Nephron progenitor cell (in vitro differentiated cells): ENCODE data around the gene GCHFR.

ENCODE experiments used
- DNase-seq: peaks from one replicate; pipeline ENCODE4 v3.0.0; 2021
- H3K27ac Mint-ChIP-seq: 2 replicates; pipeline ENCODE4 v1.8.0; 2021; ENCODE audit warnings: mild to moderate bottlenecking, moderate library complexity, mixed read lengths
- H3K27me3 Mint-ChIP-seq: 2 replicates; pipeline ENCODE4 v1.8.0; 2021; ENCODE audit warnings: mild to moderate bottlenecking, low read depth, mixed read lengths; ENCODE audit not compliant: poor library complexity
- H3K36me3 Mint-ChIP-seq: 2 replicates; pipeline ENCODE4 v1.8.0; 2021; ENCODE audit warnings: low read depth, mixed read lengths
- H3K4me1 Mint-ChIP-seq: 2 replicates; pipeline ENCODE4 v1.8.0; 2021; ENCODE audit warnings: mixed read lengths
- H3K4me3 Mint-ChIP-seq: 2 replicates; pipeline ENCODE4 v1.8.0; 2021; ENCODE audit warnings: mild to moderate bottlenecking, moderate library complexity, mixed read lengths
- H3K9me3 Mint-ChIP-seq: 2 replicates; pipeline ENCODE4 v1.8.0; 2021; ENCODE audit warnings: mild to moderate bottlenecking, moderate library complexity, mixed read lengths
- CTCF ChIP-seq: fragments of 200-600 bp; sonication (generic); IDR thresholded peaks from 2 replicates; pipeline ENCODE4 v1.5.0; 2021; ENCODE audit warnings: antibody characterized with exemption

The GCHFR gene

GRCh38 chr15:40803076-40803475 is 39.2 kb downstream of the GCHFR start:
- Mint-ChIP-seq H3K36me3 (peaks cover 27% of the 10 kb centered on the region), H3K27ac (no peak overlapping the region), H3K4me3 (no peak overlapping the region), H3K4me1 (peaks cover 50% of the 10 kb centered on the region), H3K9me3 (no peaks in the 10 kb centered on the region), H3K27me3 (no peaks in the 10 kb centered on the region)
- TF ChIP-seq CTCF = no peak
- DNase-seq = no peak

GRCh38 chr15:40803688-40804087 is 39.8 kb downstream of the GCHFR start:
- H3K27me3 Mint-ChIP-seq = no peaks in the 10 kb centered on the region

GRCh38 chr15:40806672-40807027 is 42.8 kb downstream of the GCHFR start:
- Mint-ChIP-seq H3K27ac (peak overlapping the region; percentile 71), H3K27me3 (no peaks in the 10 kb centered on the region), H3K4me3 (peak overlapping the region; percentile 99), H3K4me1 (peaks cover 40% of the 10 kb centered on the region), H3K36me3 (peaks cover 11% of the 10 kb centered on the region), H3K9me3 (no peaks in the 10 kb centered on the region)
- TF ChIP-seq CTCF = no peak
- no peak for DNase-seq

More at GRCh38 chr15:40803688-40804087, 39.8 kb downstream of the GCHFR start:
- Mint-ChIP-seq H3K9me3 (no peaks in the 10 kb centered on the region), H3K4me1 (peaks cover 51% of the 10 kb centered on the region), H3K27ac (no peak overlapping the region), H3K4me3 (no peak overlapping the region), H3K36me3 (peaks cover 23% of the 10 kb centered on the region)
- TF ChIP-seq CTCF = no peak
- DNase-seq = no peak

- no peak for TF ChIP-seq CTCF
- DNase-seq = peak; percentile 95
- peak within 1 kb of the TSS; percentile 99 for H3K27ac Mint-ChIP-seq
- H3K4me1 Mint-ChIP-seq = peaks cover 34% of the 10 kb centered on the region
- H3K36me3 Mint-ChIP-seq = peaks cover 5% of the 10 kb centered on the region
- no peaks in the 10 kb centered on the region for H3K27me3 Mint-ChIP-seq
- peak within 1 kb of the TSS; percentile 99 for H3K4me3 Mint-ChIP-seq
- no peaks in the 10 kb centered on the region for H3K9me3 Mint-ChIP-seq
Measured at GRCh38 chr15:40807028-40807887, 43.4 kb downstream of the GCHFR start, which contains the start of the genes DNAJC17 and ZFYVE19. Gene DNAJC17 (minus strand): TSS chr15:40807473. CDS start chr15:40807446, 27 bp downstream. Gene ZFYVE19 (plus strand): TSS chr15:40807089. CDS start chr15:40807590, 501 bp downstream.

GRCh38 chr15:40807888-40808461 is 44.1 kb downstream of the GCHFR start:
- no peaks in the 10 kb centered on the region for H3K27me3 Mint-ChIP-seq
- H3K36me3 Mint-ChIP-seq = peaks cover 3% of the 10 kb centered on the region
- H3K9me3 Mint-ChIP-seq = no peaks in the 10 kb centered on the region
- no peak overlapping the region for H3K27ac Mint-ChIP-seq
- DNase-seq = no peak
- TF ChIP-seq CTCF = no peak
- H3K4me1 Mint-ChIP-seq = peaks cover 32% of the 10 kb centered on the region
- H3K4me3 Mint-ChIP-seq = peak overlapping the region; percentile 99
